DND-41 (cell line): Measurements from ENCODE around the gene ZIM2.

Source experiments
- CTCF ChIP-seq: IDR thresholded peaks from 2 replicates; pipeline ENCODE4 v1.5.1; 2012; ENCODE audit warnings: borderline replicate concordance, low read length, moderate library complexity, mild to moderate bottlenecking; ENCODE audit not compliant: poor library complexity, severe bottlenecking; ENCODE audit errors: extremely low read depth
- EZH2 ChIP-seq: IDR thresholded peaks from 3 replicates; pipeline ENCODE4 v1.6.1; 2012; ENCODE audit warnings: borderline replicate concordance, low read depth, mild to moderate bottlenecking, moderate library complexity, low read length, inconsistent platforms; ENCODE audit not compliant: severe bottlenecking

- TF ChIP-seq CTCF (no peak), EZH2 (no peak)
Measured at GRCh38 chr19:56759531-56759930, 81.0 kb downstream of the ZIM2 start.
